HG03175 (cell line): Measurements from ENCODE around the gene PDE6B.

Experiments used
- ATAC-seq: cut with Tn5 transposase; IDR thresholded peaks from one replicate; pipeline ENCODE4 v1.9.1; 2021; ENCODE audit warnings: mild to moderate bottlenecking, moderate library complexity; ENCODE audit not compliant: unreplicated experiment

Gene PDE6B

GRCh38 chr4:600850-601515 lies 24.4 kb upstream of the PDE6B start:
- no peak for ATAC-seq

DNA sequence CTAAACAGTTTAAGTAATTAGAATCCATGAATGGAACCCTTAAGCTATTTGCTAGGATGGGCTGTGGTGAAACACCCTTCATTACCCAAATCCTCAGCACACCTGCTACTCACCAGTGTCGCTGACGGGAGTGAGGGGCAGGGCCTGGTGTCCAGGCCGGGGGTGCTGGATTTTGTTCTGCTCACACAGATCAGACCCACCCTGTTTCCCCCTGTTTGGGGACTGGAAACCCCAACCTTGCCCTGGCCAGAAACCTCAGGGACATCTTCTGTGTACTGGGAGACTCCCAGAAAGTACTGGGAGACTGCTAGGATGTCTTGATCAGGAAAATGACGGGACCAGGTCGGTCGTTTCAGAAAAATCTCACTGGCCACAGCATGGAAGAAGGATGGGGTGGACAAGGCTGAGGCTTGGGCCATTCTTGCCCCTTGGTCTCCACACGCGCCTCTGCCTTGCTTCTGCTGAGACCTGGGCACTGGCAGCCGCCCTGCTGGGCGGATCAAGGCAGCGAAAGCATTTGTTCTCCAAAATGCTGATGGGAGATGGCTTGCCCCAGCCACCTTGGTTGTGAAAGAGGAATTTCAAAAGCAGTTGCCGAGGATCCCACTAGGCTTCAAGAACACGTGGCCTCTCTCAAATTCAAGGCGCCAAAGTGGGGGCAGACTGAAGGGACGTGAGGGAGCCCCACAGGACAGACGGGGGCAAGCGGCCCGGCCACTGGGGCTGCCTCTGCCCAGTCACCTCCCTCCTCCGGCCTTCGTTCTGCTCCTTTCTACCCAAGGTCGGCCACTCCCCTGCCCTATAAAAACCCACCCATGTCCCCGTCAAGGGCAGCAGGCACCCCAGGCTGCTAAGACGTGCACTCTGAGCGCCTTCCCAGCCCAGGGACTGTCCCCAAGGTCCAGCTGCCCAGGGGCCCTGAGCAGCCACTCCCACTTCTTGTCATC lies 23.5 kb upstream of the PDE6B start:
- no peak for ATAC-seq

GRCh38 chr4:602559-602942 lies 22.8 kb upstream of the PDE6B start:
- ATAC-seq, result no peak

- no peak for ATAC-seq
Measured at GRCh38 chr4:604131-604530, 21.2 kb upstream of the PDE6B start.

- no peak for ATAC-seq
Measured at GRCh38 chr4:605702-606425, 19.5 kb upstream of the PDE6B start.

DNA sequence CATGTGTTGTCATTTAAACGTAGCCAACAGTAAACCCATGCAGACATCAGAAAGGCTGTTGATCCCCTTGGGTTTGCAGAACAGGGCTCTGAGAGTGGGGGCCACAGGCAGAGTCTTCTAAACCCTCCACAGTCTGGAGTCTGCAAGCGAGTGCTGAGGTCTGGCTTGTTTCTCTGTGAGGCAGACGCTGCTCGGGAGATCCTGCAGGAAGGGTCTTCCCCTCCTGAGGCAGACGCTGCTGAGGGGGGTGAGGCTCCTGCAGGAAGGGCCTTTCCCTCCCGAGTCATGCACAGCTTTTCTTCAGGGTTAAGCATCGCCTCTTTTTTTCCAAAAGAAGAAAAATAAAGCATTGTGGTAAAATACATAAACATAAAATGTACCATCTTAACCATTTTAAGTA lies 17.1 kb upstream of the PDE6B start:
- ATAC-seq, result no peak

DNA sequence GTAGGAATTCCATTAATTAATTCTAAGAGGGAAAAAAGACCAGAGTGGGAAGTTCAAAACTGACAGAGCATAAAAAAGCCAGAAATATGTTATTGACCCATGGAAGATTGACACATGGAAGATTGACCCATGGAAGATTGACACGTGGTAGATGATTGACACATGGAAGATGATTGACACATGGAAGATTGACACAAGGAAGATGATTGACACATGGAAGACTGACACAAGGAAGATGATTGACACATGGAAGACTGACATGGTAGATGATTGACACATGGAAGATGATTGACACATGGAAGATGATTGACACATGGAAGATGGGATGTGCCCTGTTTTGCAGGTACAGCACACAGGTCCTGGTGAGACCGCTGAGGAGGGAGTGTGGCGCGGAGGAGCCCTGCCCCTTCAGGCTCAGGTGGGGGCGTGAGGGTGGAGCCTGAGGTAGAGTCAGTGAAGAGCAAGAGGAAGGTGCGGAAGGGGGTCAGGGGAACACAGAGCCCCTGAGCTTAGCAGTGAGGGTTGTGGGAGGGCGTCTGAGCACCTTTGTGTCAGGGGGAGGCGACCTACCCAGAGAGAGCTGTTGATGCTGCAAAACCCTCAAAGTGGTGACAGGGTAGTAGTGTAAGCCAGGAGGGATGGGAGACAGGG lies 15.8 kb upstream of the PDE6B start:
- no peak for ATAC-seq

- ATAC-seq, result no peak
Measured at GRCh38 chr4:610411-611261, 14.7 kb upstream of the PDE6B start.

- ATAC-seq, result no peak
Measured at GRCh38 chr4:612052-612748, 13.2 kb upstream of the PDE6B start.

- ATAC-seq, result no peak
Measured at GRCh38 chr4:612749-613125, 12.6 kb upstream of the PDE6B start.

DNA sequence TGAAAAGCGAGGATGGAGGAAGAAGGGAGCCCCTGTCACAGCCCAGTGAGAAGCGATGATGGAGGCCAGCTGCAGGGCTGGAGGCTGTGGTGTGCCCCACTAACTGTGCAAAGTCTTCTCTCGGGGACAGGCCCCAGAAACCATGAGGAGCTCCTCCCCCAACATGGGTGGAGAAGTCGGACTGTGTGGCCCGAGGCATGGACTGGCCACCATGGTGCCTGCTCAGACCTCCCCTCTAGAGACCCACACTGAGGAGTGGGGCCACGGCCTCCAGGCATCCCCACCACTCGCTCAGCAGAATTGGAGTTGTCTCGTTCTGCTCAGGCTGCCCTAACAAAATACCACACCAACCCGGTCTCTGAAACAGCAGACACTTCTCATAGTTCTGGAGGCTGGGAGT lies 12.2 kb upstream of the PDE6B start:
- ATAC-seq, result no peak

DNA sequence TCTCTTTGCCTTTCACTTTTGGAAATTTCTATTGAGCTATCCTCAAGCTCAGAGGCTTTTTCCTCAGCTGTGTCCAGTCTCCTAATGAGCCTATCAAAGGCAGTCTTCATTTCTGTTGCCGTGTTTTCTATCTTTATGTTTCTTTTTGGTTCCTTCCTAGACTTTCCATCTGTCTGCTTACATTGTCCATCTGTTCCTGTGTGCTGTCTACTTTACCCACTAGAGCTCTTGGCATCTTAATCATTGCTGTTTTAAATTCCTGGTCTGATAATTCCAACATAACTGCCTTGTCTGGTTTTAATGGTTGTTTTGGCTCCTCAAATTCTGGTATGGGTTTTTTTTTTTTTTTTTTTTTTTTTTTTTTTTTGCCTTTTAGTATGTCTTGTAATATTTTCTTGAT lies 9.3 kb upstream of the PDE6B start:
- no peak for ATAC-seq

DNA sequence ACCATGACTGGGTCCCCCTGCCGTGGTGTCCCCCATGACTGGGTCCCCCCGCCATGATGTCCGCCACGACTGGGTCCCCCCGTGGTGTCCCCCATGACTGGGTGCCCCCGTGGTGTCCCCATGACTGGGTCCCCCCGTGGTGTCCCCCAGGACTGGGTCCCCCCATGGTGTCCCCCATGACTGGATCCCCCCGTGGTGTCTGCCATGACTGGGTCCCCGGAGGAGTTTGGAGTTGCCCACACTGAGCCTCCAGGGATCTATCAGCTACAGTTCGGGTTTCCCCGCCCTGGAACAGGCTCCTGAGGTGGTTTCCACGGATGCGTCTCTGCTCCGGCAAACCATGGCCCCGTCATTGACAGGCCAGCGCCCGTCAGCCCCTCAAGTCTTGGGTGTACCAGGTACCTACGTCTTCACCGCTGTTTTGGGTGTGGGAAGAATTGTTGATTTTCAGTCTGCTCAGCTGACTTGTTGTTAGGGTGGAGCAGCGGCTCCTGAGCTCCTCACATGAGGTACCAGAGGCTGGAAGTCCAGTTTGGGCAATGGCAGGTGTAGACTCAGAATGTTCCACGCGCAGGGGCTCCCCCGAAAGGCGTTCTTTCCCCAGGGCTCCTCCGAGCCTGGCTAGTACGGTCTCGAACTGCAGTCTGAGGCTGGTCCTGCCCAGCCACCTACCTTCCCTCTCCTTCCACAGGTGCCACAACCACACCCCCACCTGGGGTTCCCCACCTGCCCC lies 8.3 kb upstream of the PDE6B start:
- no peak for ATAC-seq

DNA sequence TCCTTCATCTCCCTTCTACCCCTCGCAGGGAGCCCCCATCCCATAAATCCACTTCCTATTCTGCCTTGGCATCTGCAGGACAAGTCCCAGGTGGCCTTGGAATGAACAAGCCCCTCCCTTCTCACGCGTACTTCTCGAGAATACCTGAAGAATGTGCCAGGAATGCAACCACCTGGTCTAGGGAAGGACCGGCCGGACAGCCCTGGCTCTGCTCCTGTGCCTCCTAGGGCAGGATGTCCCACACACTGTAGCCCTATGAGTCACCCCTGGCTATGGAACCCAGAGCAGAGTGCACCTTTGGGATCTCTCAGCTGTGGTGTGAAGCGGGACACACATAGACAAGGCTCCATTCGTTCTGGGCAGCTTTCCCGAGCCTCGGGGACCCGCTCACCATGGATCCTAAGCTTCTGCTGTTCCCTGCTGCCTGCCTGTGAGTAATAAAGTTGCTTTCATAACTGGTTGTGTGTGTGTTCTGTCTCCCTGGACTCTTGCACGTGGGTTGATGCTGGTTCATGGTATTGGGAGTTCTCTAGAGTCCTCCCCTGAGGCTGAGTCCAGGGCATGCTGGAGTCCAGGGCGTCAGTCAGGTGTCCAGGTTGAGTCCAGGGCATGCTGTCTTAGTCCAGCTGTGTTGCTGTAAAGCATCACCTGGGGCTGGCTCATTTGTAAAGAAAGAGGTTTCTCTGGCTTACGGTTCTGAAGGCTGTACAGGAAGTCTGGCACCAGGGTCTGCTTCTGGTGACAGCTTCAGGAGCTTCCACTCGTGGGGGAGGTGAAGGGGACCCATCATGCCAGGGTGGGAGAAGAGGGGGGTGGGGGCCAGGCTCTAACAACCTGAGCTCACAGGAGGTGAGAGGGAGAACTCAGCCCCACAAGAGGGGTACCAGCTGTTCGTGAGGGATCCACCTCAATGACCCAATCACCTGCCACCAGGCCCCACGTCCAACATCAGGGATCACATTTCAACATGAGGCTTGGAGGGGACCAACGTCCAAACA lies 7.4 kb upstream of the PDE6B start:
- ATAC-seq, result no peak

DNA sequence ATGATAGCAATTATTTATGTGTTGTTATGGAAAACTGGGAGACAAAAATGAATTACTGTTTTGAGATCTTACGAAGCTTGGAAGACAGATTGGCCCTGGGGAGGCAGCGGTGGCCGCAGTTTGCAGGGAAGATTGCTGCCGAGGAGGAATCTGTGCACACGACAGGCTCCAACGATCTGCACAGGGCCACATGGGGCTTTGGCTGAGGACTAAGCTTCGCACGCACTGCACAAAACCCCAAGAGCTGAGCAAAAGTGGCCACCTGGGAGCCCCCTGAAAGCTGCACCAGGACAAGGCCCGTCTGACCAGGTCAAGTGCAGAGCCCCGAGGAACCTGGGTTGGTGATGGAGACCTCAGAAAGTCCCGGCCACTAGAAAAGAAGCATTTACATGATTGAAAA lies 5.2 kb upstream of the PDE6B start:
- ATAC-seq, result no peak

DNA sequence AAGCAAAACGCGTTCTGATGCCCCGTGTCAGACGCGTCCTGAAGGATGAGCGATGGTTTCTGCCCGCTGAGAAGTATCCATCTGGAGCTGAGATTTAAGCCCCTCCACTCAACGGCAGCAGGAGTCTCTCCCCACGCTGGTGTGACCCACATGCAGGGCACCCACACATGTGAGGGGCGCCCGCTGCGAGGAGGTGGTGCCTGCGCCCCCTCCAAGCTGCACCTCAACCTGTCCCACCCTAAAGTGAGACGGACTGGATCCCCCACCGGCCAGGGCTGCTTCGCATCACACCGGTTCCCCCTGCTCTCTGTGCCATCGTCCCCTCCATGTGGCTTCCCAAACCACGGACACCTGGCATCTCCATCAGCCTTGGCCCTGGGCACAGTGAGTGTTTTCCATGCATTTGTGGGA lies 4.5 kb upstream of the PDE6B start:
- ATAC-seq, result no peak

- ATAC-seq, result no peak
Measured at GRCh38 chr4:621296-622070, 3.9 kb upstream of the PDE6B start.
